RWPE2 (cell line): ENCODE data around the gene GSK3B.

ENCODE experiments used
- ATAC-seq: fragments of 200-7000 bp; cut with Tn5 transposase; 3 replicates; pipeline ENCODE4 v1.9.1; 2021; ENCODE audit warnings: low read depth
- DNase-seq: peaks from one replicate; pipeline ENCODE4 v3.0.0-alpha.2; 2020; ENCODE audit warnings: low spot score
- H3K27ac ChIP-seq: fragments of 450-650 bp; 2 replicates; pipeline ENCODE4 v1.5.1; 2017; ENCODE audit warnings: mild to moderate bottlenecking; ENCODE audit not compliant: poor library complexity, severe bottlenecking
- H3K27me3 ChIP-seq: fragments of 250-450 bp; sonication (Bioruptor Pico); 2 replicates; pipeline ENCODE4 v1.5.1; 2021; ENCODE audit warnings: mild to moderate bottlenecking, moderate library complexity; ENCODE audit not compliant: insufficient read depth, poor library complexity, severe bottlenecking
- H3K36me3 ChIP-seq: fragments of 250-450 bp; sonication (Bioruptor Pico); 2 replicates; pipeline ENCODE4 v1.5.1; 2020; ENCODE audit warnings: low read depth, mild to moderate bottlenecking, moderate library complexity
- H3K4me1 ChIP-seq: fragments of 250-450 bp; sonication (Bioruptor Pico); 2 replicates; pipeline ENCODE4 v1.5.1; 2021; ENCODE audit warnings: mild to moderate bottlenecking, moderate library complexity; ENCODE audit not compliant: insufficient read depth, poor library complexity, severe bottlenecking
- H3K4me3 ChIP-seq: fragments of 250-450 bp; sonication (Bioruptor Pico); 2 replicates; pipeline ENCODE4 v1.5.1; 2021; ENCODE audit warnings: mild to moderate bottlenecking, moderate library complexity; ENCODE audit not compliant: severe bottlenecking
- H3K9me3 ChIP-seq: fragments of 250-450 bp; sonication (Bioruptor Pico); 2 replicates; pipeline ENCODE4 v1.5.1; 2021; ENCODE audit warnings: mild to moderate bottlenecking, moderate library complexity; ENCODE audit not compliant: severe bottlenecking
- CTCF ChIP-seq: fragments of 450-650 bp; IDR thresholded peaks from one replicate; pipeline ENCODE4 v1.5.1; 2017; ENCODE audit warnings: mild to moderate bottlenecking, moderate library complexity; ENCODE audit not compliant: poor library complexity, severe bottlenecking

GSK3B gene

GRCh38 chr3:119930286-119930685 is 164.0 kb downstream of the GSK3B start:
- TF ChIP-seq CTCF, result no peak
- no peak overlapping the region for H3K4me3 ChIP-seq
- H3K4me1 ChIP-seq, result no peaks in the 10 kb centered on the region
- no peaks in the 10 kb centered on the region for H3K9me3 ChIP-seq
- H3K27ac ChIP-seq, result no peak overlapping the region
- H3K36me3 ChIP-seq, result no peaks in the 10 kb centered on the region
- H3K27me3 ChIP-seq, result no peaks in the 10 kb centered on the region
- DNase-seq (no peak), ATAC-seq (peak; percentile 37; the same call in 2 of the 3 replicates)

- ATAC-seq (no peak), DNase-seq (no peak)
- no peak overlapping the region for H3K27ac ChIP-seq
- no peaks in the 10 kb centered on the region for H3K27me3 ChIP-seq
- TF ChIP-seq CTCF, result no peak
- H3K4me1 ChIP-seq, result no peaks in the 10 kb centered on the region
- no peak overlapping the region for H3K4me3 ChIP-seq
- H3K36me3 ChIP-seq, result peaks cover 17% of the 10 kb centered on the region
- no peaks in the 10 kb centered on the region for H3K9me3 ChIP-seq
Observed at GRCh38 chr3:119927190-119927589, 167.1 kb downstream of the GSK3B start.

GRCh38 chr3:119924111-119925094 is 169.8 kb downstream of the GSK3B start:
- Histone ChIP-seq H3K27ac (no peak overlapping the region), H3K27me3 (no peaks in the 10 kb centered on the region), H3K4me3 (no peak overlapping the region), H3K9me3 (no peaks in the 10 kb centered on the region), H3K36me3 (peaks cover 43% of the 10 kb centered on the region), H3K4me1 (no peaks in the 10 kb centered on the region)
- ATAC-seq (peak; percentile 22; the same call in 1 of the 3 replicates), DNase-seq (no peak)
- TF ChIP-seq CTCF, result no peak

GRCh38 chr3:119918992-119919933 is 175.0 kb downstream of the GSK3B start:
- DNase-seq, result no peak
- Histone ChIP-seq H3K36me3 (peaks cover 85% of the 10 kb centered on the region), H3K4me1 (peaks cover 5% of the 10 kb centered on the region), H3K4me3 (no peak overlapping the region), H3K9me3 (no peaks in the 10 kb centered on the region), H3K27ac (no peak overlapping the region), H3K27me3 (no peaks in the 10 kb centered on the region)
- ATAC-seq, result 0 out of 3 replicates have a peak, but pooled peaks have one; percentile 16
- TF ChIP-seq CTCF, result no peak
